ENCODE results near the gene MRPS23. TPM values are rescaled to one million over a fixed set of nuclear protein-coding genes. Genes with fewer than 3 reads are reported as not detected.

The MRPS23 gene
- total and polyA plus RNA-seq, 12 donors = 9.9 to 132 (median 75.5) TPM

GRCh38 chr17:57866319-57866718, 16.5 kb upstream of the MRPS23 start:
- DNase-seq (no peak), ATAC-seq (no peak)
- H3K9me3 ChIP-seq = no peaks in the 10 kb centered on the region
- intact Hi-C loops (cut with DNase I) = loop anchor here in 3 of 10 donors (5.0 to 10.0 kb wide), 2 partner anchors 126 to 218 kb away; partner anchors contain the start of gene DYNLL2 (in 2 of the 3)
- H3K36me3 ChIP-seq = peaks cover 0 to 77% (median 22%) of the 10 kb centered on the region in 9 donors
- H3K27ac ChIP-seq = peak overlapping the region in 1 of 10 donors; percentile 74
- TF ChIP-seq CTCF (IDR thresholded peaks at IDR 0.05) = no peak
- no peaks in the 10 kb centered on the region for H3K27me3 ChIP-seq
- H3K4me3 ChIP-seq = no peak overlapping the region
- WGBS, 2 donors = 93 to 95% methylated on average over 10 of the region's 10 CpGs
- peaks cover 22 to 57% (median 36%) of the 10 kb centered on the region in 9 donors for H3K4me1 ChIP-seq

GRCh38 chr17:57864273-57864672, 14.4 kb upstream of the MRPS23 start:
- Histone ChIP-seq H3K9me3 (no peaks in the 10 kb centered on the region), H3K27ac (no peak overlapping the region), H3K4me3 (no peak overlapping the region), H3K27me3 (no peaks in the 10 kb centered on the region), H3K4me1 (peaks cover 30 to 61% (median 47%) of the 10 kb centered on the region in 9 donors), H3K36me3 (peaks cover 0 to 57% (median 10%) of the 10 kb centered on the region in 9 donors)
- 90 to 92% methylated on average over 8 of the region's 8 CpGs for WGBS, 2 donors
- DNase-seq = no peak
- no peak for ATAC-seq
- TF ChIP-seq CTCF (IDR thresholded peaks at IDR 0.05) = no peak
- intact Hi-C loops (cut with DNase I) = loop anchor here in 2 of 10 donors (10.0 kb wide), 1 partner anchor 221 kb away; the partner anchor contains the start of gene DYNLL2 (in 2 of the 2)

- no peaks in the 10 kb centered on the region for H3K27me3 ChIP-seq
- intact Hi-C loops (cut with DNase I) = loop anchor here in 2 of 10 donors (10.0 kb wide), 1 partner anchor 222 kb away; the partner anchor contains the start of gene DYNLL2 (in 2 of the 2)
- WGBS, 2 donors = 71 to 80% methylated on average over 16 of the region's 16 CpGs
- no peak for TF ChIP-seq CTCF (IDR thresholded peaks at IDR 0.05)
- peaks cover 0 to 49% (median 6%) of the 10 kb centered on the region in 9 donors for H3K36me3 ChIP-seq
- H3K27ac ChIP-seq = peak overlapping the region in 8 of 10 donors; percentile 75 to 91 (median 84)
- peak overlapping the region in 1 of 10 donors; percentile 61 for H3K4me3 ChIP-seq
- no peak for DNase-seq
- no peaks in the 10 kb centered on the region for H3K9me3 ChIP-seq
- no peak for ATAC-seq
- H3K4me1 ChIP-seq = peaks cover 18 to 51% (median 38%) of the 10 kb centered on the region in 9 donors
These were observed 13.1 kb upstream of the MRPS23 start for GRCh38 chr17:57862694-57863667.

Data from heart right ventricle (tissue), 16 donors.